ENCODE data around the gene PIGN.

Gene PIGN

DNA sequence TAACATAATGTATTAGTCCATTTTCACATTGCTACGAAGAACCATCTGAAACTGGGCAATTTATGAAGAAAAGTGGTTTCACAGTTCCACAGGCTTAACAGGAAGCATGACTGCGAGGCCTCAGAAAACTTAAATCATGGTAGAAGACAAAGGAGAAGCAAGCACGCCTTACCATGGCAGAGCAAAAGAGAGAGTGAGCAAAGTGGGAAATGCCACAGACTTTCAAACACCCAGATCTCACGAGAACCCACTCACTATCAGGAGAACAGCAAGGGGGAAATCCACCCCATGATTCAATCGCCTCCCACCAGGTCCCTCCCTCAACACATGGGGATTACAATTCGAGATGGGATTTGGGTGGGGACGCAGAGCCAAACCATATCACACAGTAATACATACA, 22.5 kb downstream of the PIGN start:
- H3K9ac ChIP-seq (ENCODE audit: low read depth in 1 of 2, low read length in 2 of 2), result no peak overlapping the region

DNA sequence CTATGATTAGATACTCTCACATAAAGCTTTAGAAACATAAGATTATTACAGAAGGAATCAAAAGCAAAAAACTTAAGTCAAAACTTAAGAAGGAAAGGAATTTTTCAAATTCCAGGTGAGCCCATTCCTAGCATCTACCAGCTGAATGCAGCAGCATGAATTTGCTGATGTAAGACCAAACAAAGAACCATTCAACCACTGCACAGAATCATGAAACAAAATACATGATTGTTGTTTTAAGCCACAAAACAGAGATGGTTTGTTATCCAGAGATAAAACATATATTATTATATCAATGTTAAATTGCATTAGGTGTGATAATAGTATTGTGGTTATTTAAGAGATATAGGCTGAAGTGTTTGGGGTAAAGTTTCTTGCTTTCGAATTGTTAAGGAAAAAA, 29.0 kb downstream of the PIGN start:
- H3K4me3 ChIP-seq (ENCODE audit: low read length in 2 of 2), result no peak overlapping the region
- peaks cover 0 to 5% of the 10 kb centered on the region in 2 donors for H3K36me3 ChIP-seq (ENCODE audit: control insufficient read depth in 2 of 2, insufficient read depth in 2 of 2, low read length in 2 of 2)
- no peaks in the 10 kb centered on the region for H3K9me3 ChIP-seq (ENCODE audit: control insufficient read depth in 2 of 2, low read length in 2 of 2)
- no peak overlapping the region for H3K9ac ChIP-seq (ENCODE audit: low read depth in 1 of 2, low read length in 2 of 2)
- no peak overlapping the region for H3K27ac ChIP-seq (ENCODE audit: low read depth in 2 of 2, low read length in 2 of 2)
- no peaks in the 10 kb centered on the region for H3K27me3 ChIP-seq (ENCODE audit: control insufficient read depth in 2 of 2, insufficient read depth in 2 of 2, low read length in 2 of 2)
- H3K4me1 ChIP-seq (ENCODE audit: control insufficient read depth in 2 of 2, insufficient read depth in 2 of 2, low read length in 2 of 2), result no peaks in the 10 kb centered on the region

More for the DNA sequence above, 22.5 kb downstream of the PIGN start:
- H3K4me1 ChIP-seq (ENCODE audit: control insufficient read depth in 2 of 2, insufficient read depth in 2 of 2, low read length in 2 of 2), result peaks cover 0 to 7% of the 10 kb centered on the region in 2 donors
- H3K9me3 ChIP-seq (ENCODE audit: control insufficient read depth in 2 of 2, low read length in 2 of 2), result no peaks in the 10 kb centered on the region
- H3K27ac ChIP-seq (ENCODE audit: low read depth in 2 of 2, low read length in 2 of 2), result no peak overlapping the region
- no peaks in the 10 kb centered on the region for H3K36me3 ChIP-seq (ENCODE audit: control insufficient read depth in 2 of 2, insufficient read depth in 2 of 2, low read length in 2 of 2)
- no peaks in the 10 kb centered on the region for H3K27me3 ChIP-seq (ENCODE audit: control insufficient read depth in 2 of 2, insufficient read depth in 2 of 2, low read length in 2 of 2)
- no peak overlapping the region for H3K4me3 ChIP-seq (ENCODE audit: low read length in 2 of 2)

DNA sequence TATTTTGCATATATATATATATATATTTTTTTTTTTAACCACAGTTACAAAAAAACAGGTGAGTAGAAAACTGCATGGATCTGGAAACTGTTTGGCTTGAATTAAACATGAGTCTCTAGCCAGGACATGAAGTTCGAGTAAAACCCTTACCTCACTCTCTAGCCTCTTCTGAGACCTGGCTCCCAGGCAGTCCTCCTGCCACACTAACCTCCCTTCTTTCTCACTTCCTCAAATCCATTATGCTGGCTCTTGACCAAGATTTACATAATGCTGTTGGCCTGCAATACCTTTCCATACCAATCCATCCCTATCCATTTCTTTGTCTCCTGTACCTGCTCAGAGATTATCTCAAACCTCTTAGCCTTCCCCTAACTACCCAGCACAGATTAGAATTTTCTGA, 34.0 kb downstream of the PIGN start:
- H3K36me3 ChIP-seq (ENCODE audit: control insufficient read depth in 2 of 2, insufficient read depth in 2 of 2, low read length in 2 of 2), result peaks cover 0 to 8% of the 10 kb centered on the region in 2 donors

DNA sequence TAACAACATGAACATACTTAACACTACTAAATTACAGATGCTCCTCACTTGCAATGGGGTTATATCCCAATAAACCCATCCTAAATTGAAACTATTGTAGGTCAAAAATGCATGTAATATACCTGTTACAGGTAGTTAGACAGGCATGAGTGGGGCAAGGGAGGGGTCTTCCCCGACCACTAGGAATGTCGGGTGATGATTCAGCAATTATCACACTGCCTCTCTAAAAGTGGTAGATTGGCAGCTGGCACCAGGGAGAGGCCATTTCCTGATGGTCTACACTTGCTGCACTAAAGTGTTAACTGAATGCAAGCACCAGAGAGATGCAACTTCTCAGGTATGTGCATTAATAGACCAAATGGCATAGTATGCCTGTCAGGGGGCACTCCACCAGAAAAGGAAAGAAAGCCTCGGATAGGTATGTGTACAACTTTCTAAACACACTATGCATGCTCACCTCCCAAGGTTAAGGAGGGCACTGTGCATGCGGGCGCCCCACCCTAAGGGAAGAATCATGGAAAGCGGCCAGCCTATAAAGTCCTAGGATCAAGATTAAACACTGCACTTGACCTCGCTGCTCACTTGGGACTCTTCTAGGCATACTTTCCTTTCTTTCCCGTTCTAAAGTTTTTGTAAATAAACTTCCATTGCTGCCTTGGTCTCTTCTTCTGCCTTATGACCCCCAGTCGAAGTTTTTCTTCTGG, 35.6 kb downstream of the PIGN start:
- Histone ChIP-seq H3K27me3 (ENCODE audit: control insufficient read depth in 2 of 2, insufficient read depth in 2 of 2, low read length in 2 of 2) (no peaks in the 10 kb centered on the region), H3K9me3 (ENCODE audit: control insufficient read depth in 2 of 2, low read length in 2 of 2) (no peaks in the 10 kb centered on the region), H3K4me1 (ENCODE audit: control insufficient read depth in 2 of 2, insufficient read depth in 2 of 2, low read length in 2 of 2) (no peaks in the 10 kb centered on the region), H3K36me3 (ENCODE audit: control insufficient read depth in 2 of 2, insufficient read depth in 2 of 2, low read length in 2 of 2) (peaks cover 2 to 4% of the 10 kb centered on the region in 2 donors), H3K27ac (ENCODE audit: low read depth in 2 of 2, low read length in 2 of 2) (no peak overlapping the region), H3K4me3 (ENCODE audit: low read length in 2 of 2) (no peak overlapping the region), H3K9ac (ENCODE audit: low read depth in 1 of 2, low read length in 2 of 2) (no peak overlapping the region)

More for the DNA sequence above, 34.0 kb downstream of the PIGN start:
- Histone ChIP-seq H3K4me3 (ENCODE audit: low read length in 2 of 2) (no peak overlapping the region), H3K4me1 (ENCODE audit: control insufficient read depth in 2 of 2, insufficient read depth in 2 of 2, low read length in 2 of 2) (no peaks in the 10 kb centered on the region), H3K27me3 (ENCODE audit: control insufficient read depth in 2 of 2, insufficient read depth in 2 of 2, low read length in 2 of 2) (no peaks in the 10 kb centered on the region), H3K9me3 (ENCODE audit: control insufficient read depth in 2 of 2, low read length in 2 of 2) (no peaks in the 10 kb centered on the region), H3K27ac (ENCODE audit: low read depth in 2 of 2, low read length in 2 of 2) (no peak overlapping the region), H3K9ac (ENCODE audit: low read depth in 1 of 2, low read length in 2 of 2) (no peak overlapping the region)

DNA sequence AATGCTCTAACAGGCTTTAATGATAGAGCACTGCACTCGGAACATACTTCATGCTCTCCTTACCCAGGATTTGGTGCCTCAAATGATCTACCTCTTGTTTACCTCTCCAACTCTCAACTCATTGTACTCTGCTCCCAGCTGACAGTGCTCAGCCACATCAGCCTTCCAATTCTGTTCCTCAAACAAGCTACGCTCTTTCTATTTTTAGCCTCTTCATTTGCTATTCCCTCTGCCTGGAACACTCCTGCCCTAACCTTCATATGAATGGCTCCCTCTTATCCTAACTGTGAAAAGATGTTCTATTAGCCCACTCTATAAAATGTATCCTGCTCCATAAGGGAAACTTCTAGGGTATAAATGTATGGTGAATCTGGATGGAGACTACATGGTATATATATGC, 42.5 kb downstream of the PIGN start:
- Histone ChIP-seq H3K36me3 (ENCODE audit: control insufficient read depth in 2 of 2, insufficient read depth in 2 of 2, low read length in 2 of 2) (peaks cover 6 to 15% of the 10 kb centered on the region in 2 donors), H3K4me1 (ENCODE audit: control insufficient read depth in 2 of 2, insufficient read depth in 2 of 2, low read length in 2 of 2) (no peaks in the 10 kb centered on the region), H3K27ac (ENCODE audit: low read depth in 2 of 2, low read length in 2 of 2) (no peak overlapping the region), H3K27me3 (ENCODE audit: control insufficient read depth in 2 of 2, insufficient read depth in 2 of 2, low read length in 2 of 2) (no peaks in the 10 kb centered on the region), H3K9me3 (ENCODE audit: control insufficient read depth in 2 of 2, low read length in 2 of 2) (no peaks in the 10 kb centered on the region), H3K9ac (ENCODE audit: low read depth in 1 of 2, low read length in 2 of 2) (no peak overlapping the region), H3K4me3 (ENCODE audit: low read length in 2 of 2) (no peak overlapping the region)

DNA sequence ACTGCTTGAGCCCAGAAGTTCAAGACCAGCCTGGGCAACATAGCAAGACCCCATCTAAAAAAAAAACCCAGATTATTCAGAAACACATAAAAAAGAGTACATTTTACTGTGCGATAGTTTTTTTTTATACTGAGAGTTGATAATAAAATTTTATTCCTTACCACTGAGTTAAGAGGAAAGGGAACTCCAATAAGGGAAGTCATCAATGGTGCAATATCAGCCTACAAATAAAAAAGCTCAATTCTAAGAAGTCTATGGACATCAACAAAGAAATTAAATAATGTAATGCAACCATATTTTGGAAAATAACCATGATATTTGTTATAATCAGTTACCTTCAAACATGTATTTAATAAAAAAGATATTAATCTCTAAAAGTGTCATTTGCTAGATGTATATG, 46.6 kb downstream of the PIGN start:
- Histone ChIP-seq H3K4me1 (ENCODE audit: control insufficient read depth in 2 of 2, insufficient read depth in 2 of 2, low read length in 2 of 2) (no peaks in the 10 kb centered on the region), H3K4me3 (ENCODE audit: low read length in 2 of 2) (no peak overlapping the region), H3K9ac (ENCODE audit: low read depth in 1 of 2, low read length in 2 of 2) (no peak overlapping the region), H3K27ac (ENCODE audit: low read depth in 2 of 2, low read length in 2 of 2) (no peak overlapping the region), H3K36me3 (ENCODE audit: control insufficient read depth in 2 of 2, insufficient read depth in 2 of 2, low read length in 2 of 2) (peaks cover 13% of the 10 kb centered on the region in 2 donors), H3K27me3 (ENCODE audit: control insufficient read depth in 2 of 2, insufficient read depth in 2 of 2, low read length in 2 of 2) (no peaks in the 10 kb centered on the region), H3K9me3 (ENCODE audit: control insufficient read depth in 2 of 2, low read length in 2 of 2) (no peaks in the 10 kb centered on the region)

DNA sequence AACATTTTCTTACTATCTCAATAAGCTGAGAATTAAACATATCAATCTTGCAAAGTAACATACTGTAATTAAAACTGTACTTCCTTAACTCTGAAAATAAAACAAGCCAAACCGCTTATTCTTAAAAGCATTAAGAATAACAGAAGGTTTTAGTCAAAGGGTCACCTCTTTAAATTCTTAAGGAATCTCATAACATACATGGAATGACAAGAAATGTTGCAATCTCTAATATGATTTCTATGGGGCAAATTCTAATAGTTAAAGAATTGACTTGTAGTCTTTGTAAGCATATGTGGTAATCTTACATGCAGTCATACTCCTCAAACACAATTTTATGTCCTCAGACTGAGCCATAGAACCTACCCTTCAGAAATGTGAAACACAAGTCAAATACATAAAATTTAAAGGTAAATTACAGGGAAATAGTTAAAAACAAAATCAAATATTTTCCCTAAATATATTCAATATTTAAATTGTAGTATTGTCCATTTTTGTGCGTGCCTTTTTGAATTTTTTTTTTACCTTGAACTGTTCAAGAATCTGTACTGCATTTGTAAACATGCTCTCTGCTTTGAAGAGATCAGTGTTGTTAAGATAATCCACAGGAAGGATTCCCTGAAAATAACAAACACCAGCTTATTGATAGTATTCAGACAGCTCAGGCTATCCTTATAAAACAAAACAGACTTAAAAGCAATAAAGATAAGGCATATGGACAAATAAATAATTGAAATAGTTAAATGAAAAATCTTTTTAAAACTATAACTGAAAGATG, 48.2 kb downstream of the PIGN start:
- no peak overlapping the region for H3K27ac ChIP-seq (ENCODE audit: low read depth in 2 of 2, low read length in 2 of 2)
- H3K36me3 ChIP-seq (ENCODE audit: control insufficient read depth in 2 of 2, insufficient read depth in 2 of 2, low read length in 2 of 2), result peaks cover 7 to 9% of the 10 kb centered on the region in 2 donors
- H3K9me3 ChIP-seq (ENCODE audit: control insufficient read depth in 2 of 2, low read length in 2 of 2), result no peaks in the 10 kb centered on the region
- no peak overlapping the region for H3K4me3 ChIP-seq (ENCODE audit: low read length in 2 of 2)
- no peak overlapping the region for H3K9ac ChIP-seq (ENCODE audit: low read depth in 1 of 2, low read length in 2 of 2)
- no peaks in the 10 kb centered on the region for H3K27me3 ChIP-seq (ENCODE audit: control insufficient read depth in 2 of 2, insufficient read depth in 2 of 2, low read length in 2 of 2)
- no peaks in the 10 kb centered on the region for H3K4me1 ChIP-seq (ENCODE audit: control insufficient read depth in 2 of 2, insufficient read depth in 2 of 2, low read length in 2 of 2)

DNA sequence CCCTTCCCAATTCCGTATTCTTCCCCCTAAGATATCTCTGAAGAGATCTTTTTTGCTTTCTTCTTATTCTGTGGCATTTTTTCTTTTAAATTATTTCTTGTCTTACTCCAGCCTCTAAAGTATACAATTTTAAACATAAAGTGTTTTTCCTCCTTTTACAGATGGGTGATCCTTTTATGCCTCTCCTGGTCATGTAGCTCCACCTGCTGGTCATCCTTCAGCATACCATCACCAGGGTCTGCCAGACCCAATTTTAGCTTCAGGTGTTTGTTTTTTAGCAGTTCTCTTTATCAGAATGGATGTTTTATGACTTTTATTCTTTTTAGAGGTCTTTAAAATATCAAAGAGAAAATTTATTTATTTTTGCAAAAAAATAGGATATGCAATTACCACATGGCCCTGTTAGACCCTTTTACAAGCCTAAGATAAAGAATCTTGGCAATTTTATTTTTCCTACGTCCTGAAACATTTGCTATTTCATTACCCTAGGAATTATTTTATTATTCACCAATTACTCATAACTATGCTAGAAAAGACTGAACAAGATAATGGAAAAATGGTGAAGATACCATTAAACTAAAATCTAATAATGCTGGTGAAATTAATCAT, 55.5 kb downstream of the PIGN start:
- Histone ChIP-seq H3K27me3 (ENCODE audit: control insufficient read depth in 2 of 2, insufficient read depth in 2 of 2, low read length in 2 of 2) (no peaks in the 10 kb centered on the region), H3K36me3 (ENCODE audit: control insufficient read depth in 2 of 2, insufficient read depth in 2 of 2, low read length in 2 of 2) (no peaks in the 10 kb centered on the region), H3K9me3 (ENCODE audit: control insufficient read depth in 2 of 2, low read length in 2 of 2) (no peaks in the 10 kb centered on the region), H3K27ac (ENCODE audit: low read depth in 2 of 2, low read length in 2 of 2) (no peak overlapping the region), H3K4me1 (ENCODE audit: control insufficient read depth in 2 of 2, insufficient read depth in 2 of 2, low read length in 2 of 2) (no peaks in the 10 kb centered on the region), H3K9ac (ENCODE audit: low read depth in 1 of 2, low read length in 2 of 2) (no peak overlapping the region), H3K4me3 (ENCODE audit: low read length in 2 of 2) (no peak overlapping the region)

DNA sequence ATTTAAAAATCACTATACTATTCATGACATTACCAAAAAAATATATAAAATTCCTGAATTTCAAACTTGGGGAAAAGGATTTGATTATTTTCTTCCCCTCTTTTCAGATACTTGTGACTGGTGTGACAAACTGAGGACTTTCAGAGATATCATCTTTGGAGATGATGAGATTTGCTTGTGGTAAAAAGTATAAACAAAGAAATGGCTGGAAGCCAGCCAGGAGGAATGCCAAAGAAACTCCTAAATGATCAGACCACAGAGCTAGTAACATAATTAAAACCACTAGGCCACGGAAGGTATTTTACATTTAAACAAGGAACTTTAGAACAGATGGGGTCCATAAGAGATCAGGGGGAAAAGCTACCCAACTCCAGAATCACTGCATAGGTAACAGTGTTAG, 58.7 kb downstream of the PIGN start:
- Histone ChIP-seq H3K36me3 (ENCODE audit: control insufficient read depth in 2 of 2, insufficient read depth in 2 of 2, low read length in 2 of 2) (no peaks in the 10 kb centered on the region), H3K9me3 (ENCODE audit: control insufficient read depth in 2 of 2, low read length in 2 of 2) (no peaks in the 10 kb centered on the region), H3K27me3 (ENCODE audit: control insufficient read depth in 2 of 2, insufficient read depth in 2 of 2, low read length in 2 of 2) (no peaks in the 10 kb centered on the region), H3K4me3 (ENCODE audit: low read length in 2 of 2) (no peak overlapping the region), H3K4me1 (ENCODE audit: control insufficient read depth in 2 of 2, insufficient read depth in 2 of 2, low read length in 2 of 2) (no peaks in the 10 kb centered on the region), H3K9ac (ENCODE audit: low read depth in 1 of 2, low read length in 2 of 2) (no peak overlapping the region), H3K27ac (ENCODE audit: low read depth in 2 of 2, low read length in 2 of 2) (no peak overlapping the region)

DNA sequence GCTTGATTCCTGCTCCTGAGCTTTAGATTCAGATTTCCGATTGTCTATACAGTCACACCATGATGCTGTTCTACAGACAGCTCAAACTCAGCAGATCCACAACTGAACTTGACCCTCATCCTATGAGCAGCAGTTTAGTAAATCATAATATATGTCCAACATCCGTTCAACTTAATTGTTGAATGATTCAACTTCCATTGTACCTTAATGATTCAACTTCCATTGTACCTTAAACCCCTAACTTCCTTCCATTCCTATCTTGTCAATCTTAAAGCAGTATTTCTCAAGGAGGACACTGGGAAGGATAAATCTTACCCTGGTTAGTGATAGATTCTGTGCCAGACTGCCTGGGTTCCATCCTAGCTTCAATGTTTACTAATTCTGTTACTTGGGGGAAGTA, 60.1 kb downstream of the PIGN start:
- Histone ChIP-seq H3K27ac (ENCODE audit: low read depth in 2 of 2, low read length in 2 of 2) (no peak overlapping the region), H3K27me3 (ENCODE audit: control insufficient read depth in 2 of 2, insufficient read depth in 2 of 2, low read length in 2 of 2) (no peaks in the 10 kb centered on the region), H3K4me1 (ENCODE audit: control insufficient read depth in 2 of 2, insufficient read depth in 2 of 2, low read length in 2 of 2) (no peaks in the 10 kb centered on the region), H3K9me3 (ENCODE audit: control insufficient read depth in 2 of 2, low read length in 2 of 2) (no peaks in the 10 kb centered on the region), H3K36me3 (ENCODE audit: control insufficient read depth in 2 of 2, insufficient read depth in 2 of 2, low read length in 2 of 2) (no peaks in the 10 kb centered on the region), H3K9ac (ENCODE audit: low read depth in 1 of 2, low read length in 2 of 2) (no peak overlapping the region), H3K4me3 (ENCODE audit: low read length in 2 of 2) (no peak overlapping the region)

Data from mucosa of rectum (tissue), 2 donors.